ENCODE results near the gene MSLN. TPM values are rescaled to one million over a fixed set of nuclear protein-coding genes. Genes with fewer than 3 reads are reported as not detected.

The MSLN gene
- total RNA-seq, 3 donors from 2014 or later (not counting 1 experiment from before 2014, with no cell fraction given) = not detected

- Histone ChIP-seq H3K27me3 (ENCODE audit: control insufficient read depth, insufficient read depth, low read length) (peaks cover 13% of the 10 kb centered on the region), H3K9me3 (ENCODE audit: control insufficient read depth, insufficient read depth, low read length) (no peaks in the 10 kb centered on the region), H3K4me3 (ENCODE audit: low read length) (no peak overlapping the region), H3K4me1 (ENCODE audit: control insufficient read depth, insufficient read depth, low read length) (no peaks in the 10 kb centered on the region), H3K36me3 (ENCODE audit: control insufficient read depth, insufficient read depth, low read length) (no peaks in the 10 kb centered on the region), H3K27ac (ENCODE audit: low read length) (no peak overlapping the region)
- peaks cover 0 to 3% of the 10 kb centered on the region in 2 donors for H3K27me3 Mint-ChIP-seq (ENCODE audit: low read depth in 2 of 2)
- no peak for DNase-seq
- H3K4me3 Mint-ChIP-seq = no peak overlapping the region
- ATAC-seq = no peak
- WGBS (ENCODE audit: insufficient coverage) = 59% methylated on average over 22 of the region's 22 CpGs
- no peaks in the 10 kb centered on the region for H3K4me1 Mint-ChIP-seq
- no peak overlapping the region for H3K27ac Mint-ChIP-seq
- TF ChIP-seq CTCF (IDR thresholded peaks at IDR 0.05) = no peak
- intact Hi-C loops (cut with micrococcal nuclease) = no loop called here
- no peaks in the 10 kb centered on the region for H3K36me3 Mint-ChIP-seq
- H3K9me3 Mint-ChIP-seq = no peaks in the 10 kb centered on the region
Measured at GRCh38 chr16:799111-799947, 38.8 kb downstream of the MSLN start.

GRCh38 chr16:799948-800833, 39.7 kb downstream of the MSLN start, which contains the start of gene GNG13:
Gene GNG13, minus strand, starts transcription at chr16:800734. Its CDS starts 1,657 bp downstream, at chr16:799077.
- Mint-ChIP-seq H3K36me3 (no peaks in the 10 kb centered on the region), H3K27ac (no peak within 1 kb of the TSS), H3K4me3 (no peak within 1 kb of the TSS), H3K27me3 (ENCODE audit: low read depth in 2 of 2) (peaks cover 0 to 3% of the 10 kb centered on the region in 2 donors), H3K9me3 (no peaks in the 10 kb centered on the region), H3K4me1 (no peaks in the 10 kb centered on the region)
- H3K9me3 ChIP-seq (ENCODE audit: control insufficient read depth, insufficient read depth, low read length) = no peaks in the 10 kb centered on the region
- DNase-seq = no peak
- peak in 1 of 3 donors; percentile 13 for ATAC-seq
- H3K4me1 ChIP-seq (ENCODE audit: control insufficient read depth, insufficient read depth, low read length) = no peaks in the 10 kb centered on the region
- WGBS (ENCODE audit: insufficient coverage) = 9% methylated on average over 57 of the region's 57 CpGs
- no peak within 1 kb of the TSS for H3K27ac ChIP-seq (ENCODE audit: low read length)
- peaks cover 13% of the 10 kb centered on the region for H3K27me3 ChIP-seq (ENCODE audit: control insufficient read depth, insufficient read depth, low read length)
- no peaks in the 10 kb centered on the region for H3K36me3 ChIP-seq (ENCODE audit: control insufficient read depth, insufficient read depth, low read length)
- no peak for TF ChIP-seq CTCF (IDR thresholded peaks at IDR 0.05)
- no peak within 1 kb of the TSS for H3K4me3 ChIP-seq (ENCODE audit: low read length)
- intact Hi-C loops (cut with micrococcal nuclease) = no loop called here

GRCh38 chr16:800834-801511, 40.4 kb downstream of the MSLN start:
- Mint-ChIP-seq H3K27me3 (ENCODE audit: low read depth in 2 of 2) (peaks cover 0 to 3% of the 10 kb centered on the region in 2 donors), H3K4me1 (no peaks in the 10 kb centered on the region)
- no peak for ATAC-seq

More at GRCh38 chr16:800834-801511, 40.4 kb downstream of the MSLN start:
- DNase-seq = no peak
- Mint-ChIP-seq H3K9me3 (no peaks in the 10 kb centered on the region), H3K27ac (no peak overlapping the region), H3K4me3 (no peak overlapping the region), H3K36me3 (no peaks in the 10 kb centered on the region)
- no peak overlapping the region for H3K4me3 ChIP-seq (ENCODE audit: low read length)
- no peaks in the 10 kb centered on the region for H3K4me1 ChIP-seq (ENCODE audit: control insufficient read depth, insufficient read depth, low read length)
- intact Hi-C loops (cut with micrococcal nuclease) = no loop called here
- H3K36me3 ChIP-seq (ENCODE audit: control insufficient read depth, insufficient read depth, low read length) = no peaks in the 10 kb centered on the region
- WGBS (ENCODE audit: insufficient coverage) = 13% methylated on average over 17 of the region's 17 CpGs
- no peaks in the 10 kb centered on the region for H3K9me3 ChIP-seq (ENCODE audit: control insufficient read depth, insufficient read depth, low read length)
- peaks cover 13% of the 10 kb centered on the region for H3K27me3 ChIP-seq (ENCODE audit: control insufficient read depth, insufficient read depth, low read length)
- H3K27ac ChIP-seq (ENCODE audit: low read length) = no peak overlapping the region
- no peak for TF ChIP-seq CTCF (IDR thresholded peaks at IDR 0.05)
